Vagina (tissue), 2 donors: ENCODE results near the gene MAST4. TPM values are rescaled to one million over a fixed set of nuclear protein-coding genes. Genes with fewer than 3 reads are reported as not detected.

Experiments
- DNase-seq, 2 donors: peaks; one replicate each; pipeline ENCODE4 v3.0.0-alpha.2; 2017; ENCODE audit errors: extremely low spot score in 2 of 2
- H3K27ac ChIP-seq: fragments of 200-600 bp; sonication (generic); one replicate; pipeline ENCODE4 v1.5.1; 2019
- H3K27me3 ChIP-seq: fragments of 200-600 bp; sonication (generic); one replicate; pipeline ENCODE4 v1.5.1; 2019
- H3K36me3 ChIP-seq, 2 donors: fragments of 200-600 bp; sonication (generic); one replicate each; pipeline ENCODE4 v1.5.1; 2017 to 2019
- H3K4me1 ChIP-seq: fragments of 200-600 bp; sonication (generic); one replicate; pipeline ENCODE4 v1.5.1; 2019
- H3K4me3 ChIP-seq, 2 donors: fragments of 200-600 bp; sonication (generic); 1 replicate in 1 of 2; 2 replicates in 1 of 2; pipeline ENCODE4 v1.5.1; 2016 to 2019
- H3K9me3 ChIP-seq: fragments of 200-600 bp; sonication (generic); one replicate; pipeline ENCODE4 v1.5.1; 2019
- POLR2A ChIP-seq, 2 donors: fragments of 450-650 bp; IDR thresholded peaks; one replicate each; pipeline ENCODE4 v1.6.1; 2017; ENCODE audit warnings: antibody characterized with exemption in 2 of 2, mild to moderate bottlenecking in 2 of 2, moderate library complexity in 2 of 2
- POLR2AphosphoS5 ChIP-seq, 2 donors: sonication (generic); formaldehyde crosslinking; IDR thresholded peaks; one replicate each; pipeline ENCODE4 v1.9.0; 2017; ENCODE audit warnings: antibody characterized with exemption in 2 of 2, mild to moderate bottlenecking in 2 of 2, low read depth in 1 of 2; ENCODE audit not compliant: insufficient read depth in 1 of 2
- intact Hi-C: fragments of 100-400 bp; cut with DNase I; formaldehyde crosslinking; loops from one replicate; pipeline ENCODE4 v1.15.1; 2023
- total RNA-seq: library from RNA; depleted of rRNA; stranded (reverse); fragments of >200 nt; gene quantifications from one replicate; pipeline ENCODE4 v1.2.3, GENCODE V29; 2016
- TF ChIP-seq, protein P1 (sequence below), 3 experiments: fragments of 450-650 bp in 2 of 3; fragments of 200-600 bp in 1 of 3; sonication (generic) in 1 of 3; IDR thresholded peaks; one replicate each; pipeline ENCODE4 v1.5.1; 2017 to 2019; ENCODE audit warnings: antibody characterized with exemption in 3 of 3, mild to moderate bottlenecking in 2 of 3, moderate library complexity in 2 of 3

Gene MAST4
- total RNA-seq, 1 donor from 2014 or later: 85.9 TPM

DNA sequence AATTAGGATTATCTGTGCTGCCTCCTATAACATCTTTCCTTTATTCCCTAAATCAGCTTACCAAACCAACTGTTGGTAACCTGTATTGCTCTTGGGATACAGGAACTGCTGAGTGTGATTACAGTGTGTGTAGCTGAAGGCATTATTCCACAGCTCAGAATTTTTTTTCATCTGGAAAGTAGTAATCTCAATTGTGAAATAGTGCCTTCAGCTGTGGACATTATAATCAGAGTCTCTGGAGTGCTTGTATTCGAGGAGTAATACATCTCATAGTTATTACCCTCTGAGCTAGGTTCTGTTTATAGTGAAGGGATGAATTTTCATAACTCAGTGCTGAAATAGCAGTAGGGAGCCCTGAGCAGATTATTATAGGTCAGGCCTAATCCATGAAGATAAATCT lies 199.5 kb downstream of the MAST4 start:
- H3K27me3 ChIP-seq: no peaks in the 10 kb centered on the region
- no peaks in the 10 kb centered on the region for H3K4me1 ChIP-seq
- TF ChIP-seq POLR2AphosphoS5 (IDR thresholded peaks at IDR 0.05; ENCODE audit: insufficient read depth in 1 of 2, low read depth in 1 of 2): no peak
- TF ChIP-seq POLR2A (IDR thresholded peaks at IDR 0.05): no peak
- TF ChIP-seq, protein P1, sequence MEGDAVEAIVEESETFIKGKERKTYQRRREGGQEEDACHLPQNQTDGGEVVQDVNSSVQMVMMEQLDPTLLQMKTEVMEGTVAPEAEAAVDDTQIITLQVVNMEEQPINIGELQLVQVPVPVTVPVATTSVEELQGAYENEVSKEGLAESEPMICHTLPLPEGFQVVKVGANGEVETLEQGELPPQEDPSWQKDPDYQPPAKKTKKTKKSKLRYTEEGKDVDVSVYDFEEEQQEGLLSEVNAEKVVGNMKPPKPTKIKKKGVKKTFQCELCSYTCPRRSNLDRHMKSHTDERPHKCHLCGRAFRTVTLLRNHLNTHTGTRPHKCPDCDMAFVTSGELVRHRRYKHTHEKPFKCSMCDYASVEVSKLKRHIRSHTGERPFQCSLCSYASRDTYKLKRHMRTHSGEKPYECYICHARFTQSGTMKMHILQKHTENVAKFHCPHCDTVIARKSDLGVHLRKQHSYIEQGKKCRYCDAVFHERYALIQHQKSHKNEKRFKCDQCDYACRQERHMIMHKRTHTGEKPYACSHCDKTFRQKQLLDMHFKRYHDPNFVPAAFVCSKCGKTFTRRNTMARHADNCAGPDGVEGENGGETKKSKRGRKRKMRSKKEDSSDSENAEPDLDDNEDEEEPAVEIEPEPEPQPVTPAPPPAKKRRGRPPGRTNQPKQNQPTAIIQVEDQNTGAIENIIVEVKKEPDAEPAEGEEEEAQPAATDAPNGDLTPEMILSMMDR (IDR thresholded peaks at IDR 0.05): no peak
- intact Hi-C loops: no loop called here
- no peak overlapping the region for H3K4me3 ChIP-seq
- no peaks in the 10 kb centered on the region for H3K9me3 ChIP-seq
- DNase-seq: no peak
- no peaks in the 10 kb centered on the region for H3K36me3 ChIP-seq
- H3K27ac ChIP-seq: no peak overlapping the region

DNA sequence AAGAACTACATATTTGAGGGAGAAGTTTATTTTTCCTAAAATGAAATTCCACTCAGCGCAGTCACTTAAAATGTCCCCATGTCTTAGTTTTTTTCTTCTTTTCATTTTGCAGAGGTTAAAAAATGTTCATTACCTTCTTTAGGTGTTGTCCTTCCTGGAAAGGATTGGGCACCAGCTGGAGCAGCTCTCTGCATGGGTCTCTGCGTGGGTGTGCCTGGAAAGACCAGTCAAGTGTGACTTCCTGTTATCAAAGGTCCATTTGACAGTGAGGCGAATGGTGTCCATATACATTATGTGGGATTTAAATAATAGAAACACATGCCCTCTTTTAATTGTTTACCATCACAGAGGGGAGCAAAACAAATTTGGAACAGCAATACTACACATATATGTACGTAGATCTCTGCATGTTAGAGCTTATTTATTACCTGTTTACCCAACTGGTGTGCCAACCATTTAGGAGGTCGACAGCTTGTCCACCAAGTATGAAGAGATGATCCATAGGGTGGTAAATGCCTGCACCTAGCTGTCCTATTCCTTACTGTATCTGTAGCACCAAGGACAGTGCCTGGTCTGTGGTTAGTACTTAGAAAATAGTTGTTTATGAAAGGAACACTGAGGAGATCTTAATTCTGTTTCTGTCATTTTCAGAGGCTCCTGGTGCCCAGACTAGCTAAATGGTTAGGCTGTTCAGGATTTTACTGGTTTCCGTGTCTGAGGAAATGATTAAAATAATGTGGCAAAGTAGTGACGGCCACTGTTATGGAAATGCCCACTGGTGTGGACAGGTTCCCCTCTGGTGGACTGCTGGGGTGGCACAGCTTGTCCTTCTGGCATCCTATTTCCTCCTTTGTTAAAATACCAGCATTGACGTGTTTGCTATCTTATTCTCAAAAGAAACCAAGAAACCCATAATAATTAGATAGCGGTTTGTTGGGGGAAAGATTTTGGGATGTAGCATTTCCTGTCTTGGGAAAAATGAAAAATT lies 200.4 kb downstream of the MAST4 start:
- Histone ChIP-seq H3K4me3 (no peak overlapping the region), H3K27me3 (no peaks in the 10 kb centered on the region), H3K4me1 (no peaks in the 10 kb centered on the region), H3K9me3 (no peaks in the 10 kb centered on the region), H3K27ac (no peak overlapping the region), H3K36me3 (no peaks in the 10 kb centered on the region)
- no peak for DNase-seq
- intact Hi-C loops: no loop called here
- TF ChIP-seq, protein P1 (IDR thresholded peaks at IDR 0.05): no peak
- TF ChIP-seq POLR2AphosphoS5 (IDR thresholded peaks at IDR 0.05; ENCODE audit: insufficient read depth in 1 of 2, low read depth in 1 of 2): no peak
- no peak for TF ChIP-seq POLR2A (IDR thresholded peaks at IDR 0.05)

DNA sequence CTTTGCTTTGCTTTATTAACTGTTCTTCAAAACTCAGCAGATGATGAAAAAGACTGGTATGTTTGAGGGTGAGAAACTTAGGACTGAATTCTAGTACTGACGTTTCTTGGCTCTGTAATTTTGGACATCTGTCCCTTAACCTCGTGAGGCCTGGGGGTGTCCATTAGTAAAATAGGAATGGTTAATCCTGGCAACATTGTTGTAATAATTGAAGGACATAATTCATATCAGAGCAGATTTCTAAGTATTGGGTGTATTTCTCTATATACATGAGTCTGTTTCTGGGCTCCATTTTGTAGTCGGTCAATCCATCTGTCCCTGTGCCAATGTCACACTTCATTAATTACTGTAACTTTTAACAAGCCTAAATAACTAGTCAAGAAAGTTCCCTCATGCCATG lies 206.7 kb downstream of the MAST4 start:
- intact Hi-C loops: no loop called here
- H3K36me3 ChIP-seq: no peaks in the 10 kb centered on the region
- H3K4me1 ChIP-seq: no peaks in the 10 kb centered on the region
- no peak overlapping the region for H3K27ac ChIP-seq
- no peak overlapping the region for H3K4me3 ChIP-seq
- TF ChIP-seq POLR2AphosphoS5 (IDR thresholded peaks at IDR 0.05; ENCODE audit: insufficient read depth in 1 of 2, low read depth in 1 of 2) (no peak), POLR2A (IDR thresholded peaks at IDR 0.05) (no peak)
- TF ChIP-seq, protein P1 (IDR thresholded peaks at IDR 0.05): no peak
- no peak for DNase-seq
- H3K9me3 ChIP-seq: no peaks in the 10 kb centered on the region
- no peaks in the 10 kb centered on the region for H3K27me3 ChIP-seq

DNA sequence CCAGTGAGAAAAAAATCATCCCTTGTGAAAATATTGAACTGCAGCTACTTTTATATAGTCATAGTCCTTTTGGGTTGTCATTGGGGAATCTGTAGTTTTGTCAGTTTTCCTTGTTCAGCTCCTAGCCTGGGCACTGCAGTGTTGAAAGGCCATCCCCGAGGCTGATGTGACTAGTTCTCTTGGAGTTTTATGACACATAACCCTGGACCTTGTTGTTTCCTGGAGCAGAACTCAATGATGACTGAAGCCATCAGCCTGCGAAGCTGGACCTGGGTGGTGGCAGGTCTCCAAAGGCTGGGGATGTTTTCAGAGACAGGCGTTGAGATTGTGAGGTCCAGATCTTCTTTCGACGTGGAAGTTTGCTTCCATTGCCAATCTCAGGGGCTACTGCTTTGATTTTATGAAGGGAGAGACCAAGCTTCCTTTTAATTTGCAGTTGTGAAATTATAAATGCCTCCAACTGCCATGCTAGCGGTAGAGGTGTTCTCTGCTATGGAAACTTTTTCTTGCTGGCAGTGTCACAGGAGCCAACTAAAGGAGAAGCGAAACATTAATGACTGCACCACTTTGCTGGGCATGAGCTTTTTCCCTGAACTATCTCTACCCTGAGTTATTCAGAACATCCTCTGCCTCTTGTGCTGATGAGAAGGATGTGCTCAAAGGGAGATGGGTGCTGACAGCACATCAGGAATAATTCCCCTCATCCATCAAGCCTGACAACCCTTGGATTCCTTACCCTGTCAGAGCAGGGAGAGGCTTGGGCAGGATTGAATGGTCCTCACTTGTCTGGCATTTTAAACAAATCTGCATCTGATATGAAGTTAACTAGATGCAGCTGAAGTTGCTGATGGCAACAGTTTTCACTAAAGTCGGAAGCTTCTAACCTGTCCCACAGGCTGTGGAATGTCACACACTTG lies 209.6 kb downstream of the MAST4 start:
- no peak overlapping the region for H3K4me3 ChIP-seq
- H3K27ac ChIP-seq: no peak overlapping the region
- intact Hi-C loops: no loop called here
- no peaks in the 10 kb centered on the region for H3K9me3 ChIP-seq
- H3K4me1 ChIP-seq: no peaks in the 10 kb centered on the region
- no peak for DNase-seq
- no peaks in the 10 kb centered on the region for H3K27me3 ChIP-seq
- H3K36me3 ChIP-seq: no peaks in the 10 kb centered on the region
- TF ChIP-seq POLR2AphosphoS5 (IDR thresholded peaks at IDR 0.05; ENCODE audit: insufficient read depth in 1 of 2, low read depth in 1 of 2): no peak
- TF ChIP-seq, protein P1 (IDR thresholded peaks at IDR 0.05): no peak
- no peak for TF ChIP-seq POLR2A (IDR thresholded peaks at IDR 0.05)
